ENCODE measurements around the gene RFPL1. TPM values are rescaled to one million over a fixed set of nuclear protein-coding genes. Genes with fewer than 3 reads are reported as not detected.

Gene RFPL1
- total and polyA plus RNA-seq, 3 experiments from 2014 or later = not detected

DNA sequence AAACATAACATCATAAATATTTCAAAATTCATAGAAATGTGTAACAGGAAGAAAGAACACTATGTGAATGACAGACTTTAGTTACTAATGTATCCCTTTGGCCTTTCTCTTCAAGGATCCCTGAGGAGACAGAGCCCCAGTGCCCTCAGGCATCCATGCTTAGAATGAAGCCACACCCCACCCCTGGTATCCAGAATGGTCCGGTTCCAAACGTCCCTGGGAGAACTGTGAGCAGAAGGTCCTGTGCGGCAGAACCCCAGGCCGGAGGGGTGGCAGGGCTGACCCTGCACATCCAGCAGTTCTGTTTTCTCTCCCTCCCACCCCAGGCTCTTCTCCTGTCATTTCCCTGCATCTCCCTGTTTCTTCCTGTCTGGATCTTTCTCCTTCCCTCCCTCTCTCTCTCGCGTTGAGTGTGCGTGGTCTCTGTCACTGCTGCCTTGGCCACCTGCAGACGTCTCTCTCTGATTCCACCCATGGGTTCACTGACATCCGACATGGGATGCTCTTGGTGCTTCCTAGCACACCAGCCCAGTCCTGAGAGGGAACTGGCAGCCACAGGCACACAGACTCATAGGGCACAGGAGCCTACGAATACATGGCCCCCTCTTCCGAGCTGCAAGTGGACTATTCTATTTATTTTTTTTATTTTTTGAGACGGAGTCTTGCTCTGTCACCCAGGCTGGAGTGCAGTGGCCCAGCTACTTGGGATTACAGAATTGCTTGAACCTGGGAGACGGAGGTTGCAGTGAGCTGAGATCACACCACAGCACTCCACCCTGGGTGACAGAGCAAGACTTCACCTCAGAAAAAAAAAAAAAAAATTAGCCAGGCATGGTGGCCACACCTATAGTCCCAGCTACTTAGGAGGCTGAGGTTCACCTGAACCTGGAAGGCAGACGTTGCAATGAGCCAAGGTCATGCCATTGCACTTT, 5.7 kb downstream of the RFPL1 start:
- Histone ChIP-seq H3K27me3 (ENCODE audit: insufficient read depth, low read length, poor library complexity, severe bottlenecking) (no peaks in the 10 kb centered on the region), H3K4me1 (ENCODE audit: insufficient read depth, low read length) (no peaks in the 10 kb centered on the region), H3K4me3 (ENCODE audit: low read length) (no peak overlapping the region), H3K27ac (ENCODE audit: low read depth, low read length) (no peak overlapping the region), H3K9me3 (ENCODE audit: low read length) (no peaks in the 10 kb centered on the region), H3K36me3 (ENCODE audit: insufficient read depth, low read length) (no peaks in the 10 kb centered on the region)
- Mint-ChIP-seq H3K4me1 (no peaks in the 10 kb centered on the region), H3K36me3 (no peaks in the 10 kb centered on the region), H3K27me3 (peaks cover 7 to 22% of the 10 kb centered on the region in 2 donors), H3K27ac (peak overlapping the region in 1 of 8 donors; percentile 16), H3K4me3 (no peak overlapping the region), H3K9me3 (no peaks in the 10 kb centered on the region)
- ChIA-PET CTCF (no interaction called here), POLR2A (no interaction called here)
- no peak for DNase-seq

GRCh38 chr22:29445508-29445907, 7.1 kb downstream of the RFPL1 start:
- Mint-ChIP-seq H3K9me3 (no peaks in the 10 kb centered on the region), H3K4me3 (no peak overlapping the region), H3K4me1 (no peaks in the 10 kb centered on the region), H3K27me3 (peaks cover 5 to 22% of the 10 kb centered on the region in 2 donors), H3K36me3 (no peaks in the 10 kb centered on the region), H3K27ac (peak overlapping the region in 1 of 8 donors; percentile 70)
- H3K27me3 ChIP-seq (ENCODE audit: insufficient read depth, low read length, poor library complexity, severe bottlenecking) = no peaks in the 10 kb centered on the region
- no peaks in the 10 kb centered on the region for H3K4me1 ChIP-seq (ENCODE audit: insufficient read depth, low read length)
- DNase-seq = no peak
- ChIA-PET POLR2A (no interaction called here), CTCF (no interaction called here)
- no peaks in the 10 kb centered on the region for H3K9me3 ChIP-seq (ENCODE audit: low read length)
- no peaks in the 10 kb centered on the region for H3K36me3 ChIP-seq (ENCODE audit: insufficient read depth, low read length)
- no peak overlapping the region for H3K4me3 ChIP-seq (ENCODE audit: low read length)
- no peak overlapping the region for H3K27ac ChIP-seq (ENCODE audit: low read depth, low read length)

- no peaks in the 10 kb centered on the region for H3K9me3 Mint-ChIP-seq
- ChIA-PET POLR2A (no interaction called here), CTCF (no interaction called here)
- H3K4me3 Mint-ChIP-seq = no peak overlapping the region
- no peak overlapping the region for H3K4me3 ChIP-seq (ENCODE audit: low read length)
- no peaks in the 10 kb centered on the region for H3K9me3 ChIP-seq (ENCODE audit: low read length)
- H3K4me1 ChIP-seq (ENCODE audit: insufficient read depth, low read length) = no peaks in the 10 kb centered on the region
- peaks cover 0 to 8% of the 10 kb centered on the region in 2 donors for H3K27me3 Mint-ChIP-seq
- DNase-seq = no peak
- no peak overlapping the region for H3K27ac Mint-ChIP-seq
- H3K4me1 Mint-ChIP-seq = no peaks in the 10 kb centered on the region
- H3K36me3 ChIP-seq (ENCODE audit: insufficient read depth, low read length) = no peaks in the 10 kb centered on the region
- H3K27me3 ChIP-seq (ENCODE audit: insufficient read depth, low read length, poor library complexity, severe bottlenecking) = no peaks in the 10 kb centered on the region
- no peaks in the 10 kb centered on the region for H3K36me3 Mint-ChIP-seq
- no peak overlapping the region for H3K27ac ChIP-seq (ENCODE audit: low read depth, low read length)
Measured at GRCh38 chr22:29447906-29448305, 9.5 kb downstream of the RFPL1 start.

- H3K4me3 ChIP-seq (ENCODE audit: low read length) = no peak overlapping the region
- peak overlapping the region in 1 of 8 donors; percentile 70 for H3K27ac Mint-ChIP-seq
- peaks cover 0 to 2% of the 10 kb centered on the region in 2 donors for H3K27me3 Mint-ChIP-seq
- CTCF ChIA-PET = no interaction called here
- no peak overlapping the region for H3K4me3 Mint-ChIP-seq
- no peaks in the 10 kb centered on the region for H3K4me1 ChIP-seq (ENCODE audit: insufficient read depth, low read length)
- H3K9me3 Mint-ChIP-seq = no peaks in the 10 kb centered on the region
- H3K9me3 ChIP-seq (ENCODE audit: low read length) = no peaks in the 10 kb centered on the region
- no peaks in the 10 kb centered on the region for H3K36me3 ChIP-seq (ENCODE audit: insufficient read depth, low read length)
- DNase-seq = no peak
- H3K4me1 Mint-ChIP-seq = no peaks in the 10 kb centered on the region
- H3K27me3 ChIP-seq (ENCODE audit: insufficient read depth, low read length, poor library complexity, severe bottlenecking) = no peaks in the 10 kb centered on the region
- no peak overlapping the region for H3K27ac ChIP-seq (ENCODE audit: low read depth, low read length)
- POLR2A ChIA-PET = no interaction called here
- no peaks in the 10 kb centered on the region for H3K36me3 Mint-ChIP-seq
Measured at GRCh38 chr22:29449296-29449875, 11.0 kb downstream of the RFPL1 start.

- no peak overlapping the region for H3K4me3 Mint-ChIP-seq
- CTCF ChIA-PET = no interaction called here
- no peak overlapping the region for H3K4me3 ChIP-seq (ENCODE audit: low read length)
- H3K27me3 Mint-ChIP-seq = peaks cover 0 to 2% of the 10 kb centered on the region in 2 donors
- no peaks in the 10 kb centered on the region for H3K9me3 Mint-ChIP-seq
- DNase-seq = no peak
- H3K4me1 ChIP-seq (ENCODE audit: insufficient read depth, low read length) = no peaks in the 10 kb centered on the region
- no peak overlapping the region for H3K27ac ChIP-seq (ENCODE audit: low read depth, low read length)
- no peaks in the 10 kb centered on the region for H3K36me3 ChIP-seq (ENCODE audit: insufficient read depth, low read length)
- POLR2A ChIA-PET = no interaction called here
- H3K4me1 Mint-ChIP-seq = no peaks in the 10 kb centered on the region
- H3K36me3 Mint-ChIP-seq = no peaks in the 10 kb centered on the region
- H3K27me3 ChIP-seq (ENCODE audit: insufficient read depth, low read length, poor library complexity, severe bottlenecking) = no peaks in the 10 kb centered on the region
- H3K27ac Mint-ChIP-seq = no peak overlapping the region
- H3K9me3 ChIP-seq (ENCODE audit: low read length) = no peaks in the 10 kb centered on the region
Measured at GRCh38 chr22:29450222-29450621, 11.8 kb downstream of the RFPL1 start.

DNA sequence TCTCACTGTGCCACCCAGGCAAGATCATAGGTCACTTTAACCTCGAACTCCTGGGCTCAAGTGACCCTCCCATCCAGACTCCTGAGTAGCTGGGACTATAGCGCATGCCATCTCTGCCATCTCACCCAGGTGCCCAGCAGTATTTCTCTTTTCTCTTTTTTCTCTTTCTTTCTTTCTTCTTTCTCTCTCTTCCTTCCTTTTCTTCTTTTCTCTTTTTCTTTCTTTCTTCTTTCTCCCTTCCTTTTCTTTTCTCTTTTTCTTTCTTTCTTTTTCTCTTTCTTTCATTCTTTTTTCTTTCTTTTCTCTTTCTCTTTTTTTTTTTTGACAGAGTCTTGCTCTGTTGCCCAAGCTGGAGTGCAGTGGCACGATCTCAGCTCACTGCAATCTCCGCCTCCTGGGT, 13.5 kb downstream of the RFPL1 start:
- no peaks in the 10 kb centered on the region for H3K27me3 ChIP-seq (ENCODE audit: insufficient read depth, low read length, poor library complexity, severe bottlenecking)
- H3K4me1 ChIP-seq (ENCODE audit: insufficient read depth, low read length) = no peaks in the 10 kb centered on the region
- no peaks in the 10 kb centered on the region for H3K36me3 ChIP-seq (ENCODE audit: insufficient read depth, low read length)
- H3K27ac ChIP-seq (ENCODE audit: low read depth, low read length) = no peak overlapping the region
- H3K4me3 Mint-ChIP-seq = no peak overlapping the region
- no peak for DNase-seq
- H3K4me1 Mint-ChIP-seq = no peaks in the 10 kb centered on the region
- H3K9me3 ChIP-seq (ENCODE audit: low read length) = no peaks in the 10 kb centered on the region
- ChIA-PET CTCF (no interaction called here), POLR2A (no interaction called here)
- H3K27me3 Mint-ChIP-seq = peaks cover 0 to 2% of the 10 kb centered on the region in 2 donors
- no peaks in the 10 kb centered on the region for H3K9me3 Mint-ChIP-seq
- H3K27ac Mint-ChIP-seq = peak overlapping the region in 3 of 8 donors; percentile 38 to 74 (median 66)
- no peak overlapping the region for H3K4me3 ChIP-seq (ENCODE audit: low read length)
- no peaks in the 10 kb centered on the region for H3K36me3 Mint-ChIP-seq

GRCh38 chr22:29454276-29454675, 15.9 kb downstream of the RFPL1 start:
- no peak overlapping the region for H3K4me3 ChIP-seq (ENCODE audit: low read length)
- DNase-seq = no peak
- H3K4me1 ChIP-seq (ENCODE audit: insufficient read depth, low read length) = no peaks in the 10 kb centered on the region
- H3K27me3 Mint-ChIP-seq = peaks cover 0 to 2% of the 10 kb centered on the region in 2 donors
- CTCF ChIA-PET = interaction anchor here (1.2 kb wide), 1 partner anchor 11 kb away, joined by 3 read pairs; no protein-coding TSS in a partner anchor
- H3K36me3 Mint-ChIP-seq = no peaks in the 10 kb centered on the region
- no peaks in the 10 kb centered on the region for H3K4me1 Mint-ChIP-seq
- H3K36me3 ChIP-seq (ENCODE audit: insufficient read depth, low read length) = no peaks in the 10 kb centered on the region
- H3K27ac Mint-ChIP-seq = peak overlapping the region in 1 of 8 donors; percentile 82
- no peak overlapping the region for H3K27ac ChIP-seq (ENCODE audit: low read depth, low read length)
- no peaks in the 10 kb centered on the region for H3K9me3 ChIP-seq (ENCODE audit: low read length)
- POLR2A ChIA-PET = no interaction called here
- no peaks in the 10 kb centered on the region for H3K27me3 ChIP-seq (ENCODE audit: insufficient read depth, low read length, poor library complexity, severe bottlenecking)
- no peak overlapping the region for H3K4me3 Mint-ChIP-seq
- H3K9me3 Mint-ChIP-seq = no peaks in the 10 kb centered on the region

GRCh38 chr22:29456211-29456671, 17.9 kb downstream of the RFPL1 start:
- H3K27ac Mint-ChIP-seq = no peak overlapping the region
- ChIA-PET POLR2A (no interaction called here), CTCF (no interaction called here)
- H3K27me3 Mint-ChIP-seq = peaks cover 0 to 2% of the 10 kb centered on the region in 2 donors
- no peaks in the 10 kb centered on the region for H3K9me3 Mint-ChIP-seq
- no peaks in the 10 kb centered on the region for H3K9me3 ChIP-seq (ENCODE audit: low read length)
- no peaks in the 10 kb centered on the region for H3K27me3 ChIP-seq (ENCODE audit: insufficient read depth, low read length, poor library complexity, severe bottlenecking)
- no peaks in the 10 kb centered on the region for H3K4me1 ChIP-seq (ENCODE audit: insufficient read depth, low read length)
- H3K36me3 Mint-ChIP-seq = no peaks in the 10 kb centered on the region
- no peaks in the 10 kb centered on the region for H3K36me3 ChIP-seq (ENCODE audit: insufficient read depth, low read length)
- no peaks in the 10 kb centered on the region for H3K4me1 Mint-ChIP-seq
- no peak overlapping the region for H3K4me3 ChIP-seq (ENCODE audit: low read length)
- DNase-seq = no peak
- H3K4me3 Mint-ChIP-seq = no peak overlapping the region
- H3K27ac ChIP-seq (ENCODE audit: low read depth, low read length) = no peak overlapping the region

All from CD8-positive, alpha-beta memory T cell (primary cell).